Measurements from ENCODE around the gene GADL1.

GRCh38 chr3:30680789-30681648 lies 213.4 kb downstream of the GADL1 start:
- TF ChIP-seq CTCF (IDR thresholded peaks at IDR 0.05; ENCODE audit: insufficient read depth, low read length) (no peak), POLR2AphosphoS5 (IDR thresholded peaks at IDR 0.05; ENCODE audit: low read depth) (no peak), REST (IDR thresholded peaks at IDR 0.05; ENCODE audit: insufficient replicate concordance, low read depth) (no peak), GABPA (IDR thresholded peaks at IDR 0.05; ENCODE audit: low read depth) (no peak)

Data from HL-60 (cell line).